Measurements from ENCODE around the gene FBXL13.
"Not testable (repeated sequence)": the region's sequence is repeated elsewhere in the genome, so short reads cannot be mapped to it uniquely, and the experiment has no call there.

Gene FBXL13

GRCh38 chr7:102983602-102984001, 91.0 kb downstream of the FBXL13 start:
- no peak for DNase-seq (ENCODE audit: low read depth in 2 of 2)

- DNase-seq (ENCODE audit: low read depth in 2 of 2) = no peak
These were observed 92.4 kb downstream of the FBXL13 start for GRCh38 chr7:102982235-102982634.

- DNase-seq (ENCODE audit: low read depth in 2 of 2) = no peak
These were observed 93.1 kb downstream of the FBXL13 start for GRCh38 chr7:102981451-102981850.

DNA sequence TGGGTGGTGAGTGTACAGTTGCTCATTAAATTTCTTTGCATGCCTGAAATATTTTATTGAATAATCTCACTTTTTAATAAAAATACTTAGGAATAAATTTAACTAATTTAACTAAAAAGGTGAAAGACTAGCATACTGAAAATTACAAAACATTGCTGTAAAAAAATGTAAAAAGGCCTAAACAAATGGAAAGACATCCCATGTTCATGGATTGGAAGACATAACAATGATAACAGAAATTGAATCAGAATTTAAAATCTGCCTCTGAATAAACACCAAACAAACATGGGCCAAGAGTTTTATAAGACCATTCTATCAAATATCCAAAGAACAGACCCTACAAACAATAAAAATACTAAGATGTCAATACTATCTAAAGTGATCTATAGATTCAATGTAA, 94.9 kb downstream of the FBXL13 start:
- DNase-seq (ENCODE audit: low read depth in 2 of 2) = no peak

DNA sequence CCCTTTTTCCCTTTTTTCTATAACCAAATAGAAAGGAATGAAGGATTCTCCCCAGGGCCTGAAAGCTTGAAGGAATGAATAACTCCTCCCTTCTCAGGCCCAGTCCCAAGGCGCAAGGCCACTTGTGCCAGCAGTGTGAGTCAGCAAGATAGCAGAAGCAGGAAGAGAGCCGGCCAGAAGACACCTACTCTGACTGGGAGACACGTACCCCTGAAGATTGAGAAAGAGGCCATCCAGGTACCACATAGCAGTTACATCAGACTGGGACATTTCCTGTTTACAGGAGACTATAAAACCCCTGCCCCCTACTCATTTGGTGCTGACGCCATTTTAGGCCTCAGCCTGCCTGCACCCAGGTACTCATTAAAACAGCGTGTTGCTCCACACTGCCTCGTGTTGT, 96.3 kb downstream of the FBXL13 start:
- no peak for DNase-seq (ENCODE audit: low read depth in 2 of 2)

- not testable (repeated sequence) for DNase-seq (ENCODE audit: low read depth in 2 of 2)
These were observed 97.0 kb downstream of the FBXL13 start for GRCh38 chr7:102977586-102977985.

- DNase-seq (ENCODE audit: low read depth in 2 of 2) = no peak
These were observed 98.1 kb downstream of the FBXL13 start for GRCh38 chr7:102976493-102976892.

GRCh38 chr7:102975854-102976253, 98.7 kb downstream of the FBXL13 start:
- DNase-seq (ENCODE audit: low read depth in 2 of 2) = no peak

DNA sequence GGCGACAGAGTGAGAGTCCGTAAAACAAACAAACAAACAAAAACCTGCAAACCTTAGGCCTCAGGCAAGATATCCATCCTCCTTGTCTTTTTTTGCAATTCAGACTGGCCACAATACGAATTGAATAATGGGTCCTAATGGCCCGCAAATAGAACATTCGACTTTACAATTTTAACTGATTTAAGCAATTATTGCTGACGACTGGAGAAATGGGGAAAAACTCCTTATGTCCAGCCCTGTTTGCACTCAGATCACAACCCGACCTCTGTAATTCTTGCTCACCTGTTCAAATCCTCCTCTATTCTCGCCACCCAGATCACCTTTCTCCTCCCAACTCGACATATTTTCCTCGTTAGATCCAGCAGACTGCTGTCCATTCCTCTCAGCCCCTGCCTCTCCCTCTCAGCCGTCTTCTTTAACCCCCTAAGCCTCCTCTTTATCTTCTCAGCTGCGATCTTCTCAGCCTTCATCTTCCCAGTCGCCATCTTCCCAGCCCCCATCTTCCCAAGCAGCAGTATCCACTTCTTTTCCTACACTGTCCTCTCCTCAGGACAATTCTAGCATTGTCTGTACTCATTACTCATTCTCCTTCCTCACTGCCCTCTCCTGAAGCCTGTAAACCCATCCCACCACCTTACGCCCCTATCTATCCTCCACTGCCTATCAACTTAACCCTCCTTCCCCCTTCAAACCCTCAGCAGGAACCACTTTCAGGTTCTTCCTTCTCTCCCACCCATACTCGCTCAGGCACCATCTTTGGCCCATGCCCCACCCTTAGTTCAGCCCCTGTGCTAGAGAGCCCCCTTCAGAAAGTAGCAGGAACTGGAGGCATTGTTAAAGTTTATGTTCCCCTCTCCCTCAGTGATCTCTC, 100.0 kb downstream of the FBXL13 start:
- DNase-seq (ENCODE audit: low read depth in 2 of 2) = no peak

DNA sequence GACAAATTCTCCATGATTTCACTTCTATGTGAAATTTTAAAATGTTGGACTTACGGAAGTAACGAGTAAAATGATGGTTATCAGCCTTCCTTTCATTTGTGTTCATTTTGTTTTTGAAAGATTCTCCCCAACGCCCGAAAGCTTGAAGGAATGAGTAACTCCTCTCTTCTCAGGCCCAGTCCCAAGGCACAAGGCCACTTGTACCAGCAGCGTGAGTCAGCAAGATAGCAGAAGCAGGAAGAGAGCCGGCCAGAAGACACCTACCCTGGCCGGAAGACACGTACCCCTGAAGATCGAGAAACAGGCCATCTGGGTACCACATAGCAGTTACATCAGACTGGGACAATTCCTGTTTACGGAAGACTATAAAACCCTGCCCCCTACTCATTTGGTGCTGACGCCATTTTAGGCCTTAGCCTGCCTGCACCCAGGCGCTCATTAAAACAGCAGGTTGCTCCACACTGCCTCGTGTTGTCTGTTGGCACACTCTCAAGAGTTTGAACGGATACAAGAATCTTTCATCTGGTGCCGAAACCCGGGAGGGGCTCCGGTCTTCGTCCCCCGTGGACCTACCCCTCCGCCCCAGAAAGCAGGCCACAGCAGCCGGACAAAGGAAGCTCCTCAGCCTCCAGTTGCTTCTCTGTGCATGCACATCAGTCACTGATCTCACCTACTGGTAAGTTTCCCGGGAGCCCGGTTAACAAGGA, 101.3 kb downstream of the FBXL13 start:
- no peak for DNase-seq (ENCODE audit: low read depth in 2 of 2)

DNA sequence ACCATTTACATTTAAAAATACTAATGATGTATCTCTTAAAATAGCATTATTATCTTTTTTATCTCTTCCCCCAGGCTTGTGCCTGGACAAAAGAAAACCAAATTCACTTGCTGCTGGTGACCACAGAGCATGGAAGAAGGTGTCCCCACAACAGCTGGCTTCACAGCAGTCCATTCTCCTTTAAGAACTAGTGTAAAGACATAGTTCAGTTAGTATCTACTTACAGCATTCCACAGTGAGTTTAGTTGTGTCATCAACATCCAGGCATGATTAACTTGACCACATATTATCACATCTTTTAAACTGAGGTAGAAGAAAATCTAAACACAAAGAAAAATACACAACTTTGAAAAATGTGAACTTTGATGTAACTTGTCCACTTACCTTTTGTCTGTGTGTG, 106.8 kb downstream of the FBXL13 start:
- DNase-seq (ENCODE audit: low read depth in 2 of 2) = no peak

GRCh38 chr7:102966465-102966864, 108.1 kb downstream of the FBXL13 start:
- no peak for DNase-seq (ENCODE audit: low read depth in 2 of 2)

DNA sequence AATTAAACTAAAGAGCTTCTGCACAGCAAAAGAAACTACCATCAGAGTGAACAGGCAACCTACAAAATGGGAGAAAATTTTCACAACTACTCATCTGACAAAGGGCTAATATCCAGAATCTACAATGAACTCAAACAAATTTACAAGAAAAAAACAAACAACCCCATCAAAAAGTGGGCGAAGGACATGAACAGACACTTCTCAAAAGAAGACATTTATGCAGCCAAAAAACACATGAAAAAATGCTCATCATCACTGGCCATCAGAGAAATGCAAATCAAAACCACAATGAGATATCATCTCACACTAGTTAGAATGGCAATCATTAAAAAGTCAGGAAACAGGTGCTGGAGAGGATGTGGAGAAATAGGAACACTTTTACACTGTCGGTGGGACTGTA, 112.6 kb downstream of the FBXL13 start:
- not testable (repeated sequence) for DNase-seq (ENCODE audit: low read depth in 2 of 2)

DNA sequence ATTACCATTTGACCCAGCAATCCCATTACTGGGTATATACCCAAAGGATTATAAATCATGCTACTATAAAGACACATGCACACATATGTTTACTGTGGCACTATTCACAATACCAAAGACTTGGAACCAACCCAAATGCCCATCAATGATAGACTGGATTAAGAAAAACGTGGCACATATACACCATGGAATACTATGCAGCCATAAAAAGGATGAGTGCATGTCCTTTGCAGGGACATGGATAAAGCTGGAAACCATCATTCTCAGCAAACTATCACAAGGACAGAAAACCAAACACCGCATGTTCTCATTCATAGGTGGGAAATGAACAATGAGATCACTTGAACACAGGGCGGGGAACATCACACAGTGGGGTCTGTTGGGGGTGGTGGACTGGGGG, 116.6 kb downstream of the FBXL13 start:
- DNase-seq (ENCODE audit: low read depth in 2 of 2) = not testable (repeated sequence)

GRCh38 chr7:102954359-102954758, 120.2 kb downstream of the FBXL13 start:
- DNase-seq (ENCODE audit: low read depth in 2 of 2) = not testable (repeated sequence)

DNA sequence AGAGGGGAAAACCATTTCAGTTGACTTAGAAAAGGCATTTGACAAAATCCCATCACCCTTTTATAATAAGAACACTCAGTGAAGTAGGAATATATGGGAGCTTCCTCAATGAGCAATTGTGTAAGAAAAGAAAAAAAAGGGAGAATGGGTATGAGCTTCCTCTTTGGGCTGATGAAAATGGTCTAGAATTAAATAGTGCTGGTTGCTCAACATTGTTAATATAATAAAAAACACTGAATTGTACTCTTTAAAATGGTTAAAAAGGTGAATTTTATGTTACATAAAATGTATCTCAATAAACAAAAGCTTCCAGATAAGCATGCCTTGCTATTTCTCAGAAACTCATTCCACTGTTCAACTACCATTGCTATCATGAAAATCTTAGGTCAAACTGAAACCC, 121.2 kb downstream of the FBXL13 start:
- no peak for DNase-seq (ENCODE audit: low read depth in 2 of 2)

DNA sequence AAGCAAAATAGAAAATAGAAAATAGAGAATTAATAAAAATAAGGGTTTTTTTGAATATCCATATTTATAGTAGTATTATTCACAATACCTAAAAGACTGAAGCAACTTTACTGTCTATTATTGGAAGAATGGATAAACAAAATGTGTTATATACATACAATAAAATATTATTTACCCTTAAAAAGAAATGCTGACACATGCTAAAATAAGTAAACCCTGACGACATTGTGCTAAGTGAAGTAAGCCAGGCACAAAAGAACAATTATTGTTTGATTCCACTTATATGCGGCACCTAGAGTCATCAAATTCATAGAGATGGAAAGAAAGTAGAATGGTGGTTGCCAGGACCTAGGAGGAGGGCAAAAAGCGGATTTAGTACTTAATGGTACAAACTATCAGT, 122.8 kb downstream of the FBXL13 start:
- no peak for DNase-seq (ENCODE audit: low read depth in 2 of 2)

GRCh38 chr7:102944241-102944640, 130.4 kb downstream of the FBXL13 start:
- no peak for DNase-seq (ENCODE audit: low read depth in 2 of 2)

DNA sequence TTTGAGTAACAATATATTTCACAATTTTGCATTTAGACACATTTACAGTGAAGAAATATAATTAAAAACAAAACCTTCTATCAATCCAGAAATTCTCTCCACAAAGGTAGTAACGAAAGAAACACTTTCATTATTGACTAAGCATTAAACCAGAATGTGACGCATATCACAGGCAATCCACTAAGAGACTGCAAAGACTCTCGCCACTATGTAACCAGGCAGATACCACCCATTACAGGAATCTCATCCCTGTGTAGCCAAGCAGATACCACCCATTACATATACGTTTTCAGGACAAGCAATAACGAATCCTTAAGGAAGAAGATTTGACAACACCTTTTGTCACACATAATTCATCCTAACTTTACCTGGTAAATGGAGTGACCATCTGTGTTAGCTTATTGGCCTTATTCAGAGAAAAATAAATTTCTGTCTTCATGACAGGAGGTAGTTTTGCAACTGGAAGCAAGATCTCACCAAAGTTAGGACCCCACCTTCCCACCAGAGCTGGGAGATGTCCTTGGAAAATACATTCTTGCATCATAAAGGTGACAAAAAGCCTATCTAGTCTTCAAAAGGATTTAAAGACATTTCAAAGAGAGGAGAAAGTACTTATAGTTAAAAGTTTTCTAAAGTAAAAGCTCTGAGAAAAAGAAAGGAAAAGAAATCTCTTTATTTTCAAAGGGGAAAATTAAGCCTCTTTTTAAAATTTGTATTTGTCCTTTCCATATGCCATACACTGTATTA, 131.0 kb downstream of the FBXL13 start:
- no peak for DNase-seq (ENCODE audit: low read depth in 2 of 2)

DNA sequence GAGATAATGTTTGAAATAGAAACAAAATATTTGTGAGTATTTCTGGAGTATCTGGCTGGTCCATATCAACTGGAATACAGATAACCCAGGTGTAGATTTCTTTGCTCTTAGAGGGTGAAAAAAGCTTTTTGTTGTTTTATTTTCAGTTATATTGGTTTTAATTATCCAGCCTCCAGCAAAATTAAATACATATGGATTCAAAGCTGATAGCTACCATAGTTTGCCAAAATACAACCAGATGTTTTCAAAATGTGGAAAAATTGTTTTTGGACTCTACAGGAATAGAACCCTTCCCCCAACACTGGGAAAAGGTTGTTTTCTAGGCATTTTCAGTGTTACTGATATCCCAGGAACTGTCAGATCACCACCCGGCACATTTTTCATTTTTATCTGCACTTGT, 131.7 kb downstream of the FBXL13 start:
- no peak for DNase-seq (ENCODE audit: low read depth in 2 of 2)

DNA sequence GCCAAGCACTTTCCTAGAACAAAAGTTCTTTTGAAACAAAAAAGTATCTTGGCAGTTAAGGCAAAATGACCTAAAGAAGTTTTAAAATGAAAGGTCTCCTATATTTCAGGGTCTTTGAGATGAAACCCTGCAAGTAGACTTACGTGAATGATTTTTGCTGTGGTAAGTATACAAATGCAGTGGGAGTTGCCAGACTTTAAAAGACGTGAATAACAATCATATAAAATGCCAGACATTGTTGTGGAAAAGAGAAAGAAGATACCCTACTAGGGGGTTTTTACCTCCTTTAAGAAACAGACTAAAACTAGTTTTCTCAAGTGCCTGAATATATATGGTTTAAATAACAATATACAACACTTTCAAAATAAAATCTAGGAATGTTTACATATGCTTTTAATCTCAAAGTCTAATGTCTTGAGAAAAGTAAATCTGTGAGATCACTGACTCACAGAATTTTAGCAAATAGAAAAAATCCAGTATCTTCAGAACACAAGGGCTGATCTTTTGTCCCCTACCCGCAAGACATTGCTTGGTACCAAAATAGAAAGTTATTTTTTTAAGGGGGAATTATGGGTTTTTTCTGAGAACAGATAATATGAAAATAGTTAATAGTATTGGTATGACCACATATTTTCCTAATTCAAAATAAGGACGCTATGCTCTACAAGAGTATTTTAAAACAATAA, 132.3 kb downstream of the FBXL13 start:
- no peak for DNase-seq (ENCODE audit: low read depth in 2 of 2)

GRCh38 chr7:102938679-102939078, 135.9 kb downstream of the FBXL13 start:
- DNase-seq (ENCODE audit: low read depth in 2 of 2) = no peak
